Measurements from ENCODE around the gene QARS1.

QARS1 gene

DNA sequence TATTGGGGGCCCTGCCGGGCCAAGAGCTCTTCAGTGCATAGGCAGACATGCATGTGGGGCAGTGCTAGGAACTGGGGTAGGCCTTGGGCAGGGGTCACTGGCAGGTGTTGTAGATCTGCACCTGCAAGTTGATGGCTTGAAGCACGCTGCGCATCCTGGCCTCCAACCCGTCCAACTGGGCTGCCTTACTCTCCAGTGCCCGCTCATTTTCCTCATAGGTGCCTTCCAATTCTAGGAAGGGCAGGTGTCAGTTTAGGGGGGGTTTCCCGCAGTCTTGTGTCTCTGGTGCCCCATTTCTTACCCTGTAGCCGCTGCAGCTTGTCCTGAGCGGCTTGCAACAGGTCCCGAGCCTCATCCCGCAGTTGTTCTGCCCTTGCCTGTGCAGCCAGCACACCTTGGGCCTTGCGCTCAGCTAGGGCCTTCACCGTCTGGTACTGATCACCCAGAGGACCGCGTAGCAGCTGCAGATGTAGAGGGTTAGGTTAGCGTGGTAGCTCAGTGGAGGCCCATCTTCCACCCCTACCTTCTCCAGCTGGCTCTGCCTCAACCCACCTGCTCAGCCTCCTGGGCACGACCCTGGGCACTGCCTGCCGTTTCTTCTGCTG is 16.7 kb upstream of the QARS1 start:
- in situ Hi-C loops (cut with MboI; ENCODE audit: low pct_unique_long_range_greater_than_20kb, low sequenced_read_pairs), result no loop called here
- no peak for DNase-seq

DNA sequence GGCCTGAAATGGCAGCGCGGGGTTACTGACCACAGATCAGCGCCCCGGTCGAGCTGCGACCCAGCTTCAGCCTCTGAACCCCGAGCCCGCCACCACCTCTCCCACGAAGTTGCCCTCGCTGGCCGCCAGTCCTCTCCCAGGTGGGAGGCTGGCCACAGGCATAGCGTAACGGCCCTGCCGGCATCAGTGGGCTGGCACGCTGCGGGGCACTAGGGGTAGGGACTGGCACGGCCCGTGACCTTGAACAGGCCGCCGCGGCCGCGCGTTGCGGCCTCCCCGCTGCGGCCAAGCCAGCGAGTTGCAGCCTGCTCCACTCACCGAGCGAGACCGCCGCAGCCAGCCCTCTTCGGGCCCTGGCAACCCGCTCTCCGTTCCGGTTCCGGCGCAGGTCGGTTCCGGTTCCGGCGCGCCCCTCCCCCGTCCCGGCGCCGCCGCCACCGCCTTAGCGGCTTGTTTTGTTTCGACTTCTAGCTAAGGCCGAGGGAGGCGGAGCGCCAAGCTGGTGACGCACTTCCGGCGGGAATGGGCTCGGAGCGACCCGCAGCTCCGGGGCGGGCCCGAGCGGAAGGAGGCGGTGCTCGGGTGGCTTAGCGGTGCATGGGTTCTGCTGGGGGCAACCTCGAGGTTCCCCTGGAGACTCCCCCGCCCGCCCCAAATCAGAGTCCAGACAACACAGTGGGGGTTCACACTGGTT is 16.0 kb upstream of the QARS1 start, which contains the start of gene USP19:
Gene USP19, minus strand, starts transcription at position 386 of the 694 bp plus-strand sequence. CDS start 1,678 bp downstream, outside the sequence.
- peak; percentile 96 for DNase-seq
- in situ Hi-C loops (cut with MboI; ENCODE audit: low pct_unique_long_range_greater_than_20kb, low sequenced_read_pairs), result no loop called here

DNA sequence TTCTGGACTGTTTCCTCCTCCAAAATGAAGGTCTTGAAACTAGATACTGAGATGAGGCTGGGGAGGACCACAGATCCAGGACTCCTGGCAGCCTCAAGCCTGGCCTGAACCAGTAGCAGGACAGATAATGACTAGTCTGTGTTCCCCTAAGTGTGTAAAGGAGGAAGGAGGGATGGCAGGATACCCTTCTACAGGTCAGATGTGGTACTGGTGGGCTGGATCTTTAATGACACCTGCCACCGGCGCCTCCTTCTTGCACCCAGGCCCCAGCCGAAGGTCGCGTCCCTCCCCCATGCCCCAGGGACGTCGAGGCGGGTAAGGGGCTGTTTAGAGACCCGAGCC is 15.5 kb upstream of the QARS1 start:
- no peak for DNase-seq

DNA sequence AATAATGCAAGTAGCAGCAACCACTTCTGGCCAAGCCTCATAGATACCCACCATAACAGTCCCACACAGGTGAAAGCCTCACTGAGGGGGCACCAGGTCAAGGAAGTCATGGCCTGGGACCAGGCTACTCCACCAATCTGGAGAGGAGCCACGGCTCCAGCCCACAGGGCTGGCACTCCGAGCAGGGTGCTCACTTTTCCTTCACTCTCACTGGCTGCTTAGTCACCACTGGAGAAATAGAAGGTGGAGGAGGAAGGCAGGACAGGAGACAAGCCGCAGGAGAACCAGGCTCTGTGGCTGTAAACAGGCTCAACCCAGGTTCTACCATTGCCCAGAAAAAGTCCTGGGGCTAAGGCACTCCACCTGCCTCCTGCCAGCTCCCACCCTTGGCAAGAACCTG is 14.9 kb upstream of the QARS1 start:
- no peak for DNase-seq
- in situ Hi-C loops (cut with MboI; ENCODE audit: low pct_unique_long_range_greater_than_20kb, low sequenced_read_pairs), result no loop called here

More for the DNA sequence above, 15.5 kb upstream of the QARS1 start:
- in situ Hi-C loops (cut with MboI; ENCODE audit: low pct_unique_long_range_greater_than_20kb, low sequenced_read_pairs), result no loop called here

DNA sequence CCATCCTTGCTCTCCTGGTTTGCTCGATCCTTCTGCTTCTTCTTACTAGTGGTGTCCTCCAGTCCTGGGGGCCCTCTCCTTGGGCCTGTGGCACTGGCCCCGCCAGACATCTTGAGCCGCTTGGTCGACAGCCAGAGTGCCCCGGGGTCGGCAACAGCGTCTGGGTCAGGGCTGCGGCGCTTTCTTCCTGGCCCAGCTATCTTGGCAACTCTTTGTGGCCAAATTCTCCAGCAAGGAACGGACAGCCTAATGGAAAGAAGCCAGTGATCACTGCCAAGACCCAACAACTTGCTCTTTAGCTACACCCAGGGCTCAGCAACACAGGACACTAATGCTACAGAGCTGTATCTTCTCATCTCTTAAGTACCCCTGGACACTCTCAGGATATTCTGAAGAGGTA is 14.5 kb upstream of the QARS1 start:
- DNase-seq, result no peak
- in situ Hi-C loops (cut with MboI; ENCODE audit: low pct_unique_long_range_greater_than_20kb, low sequenced_read_pairs), result no loop called here

DNA sequence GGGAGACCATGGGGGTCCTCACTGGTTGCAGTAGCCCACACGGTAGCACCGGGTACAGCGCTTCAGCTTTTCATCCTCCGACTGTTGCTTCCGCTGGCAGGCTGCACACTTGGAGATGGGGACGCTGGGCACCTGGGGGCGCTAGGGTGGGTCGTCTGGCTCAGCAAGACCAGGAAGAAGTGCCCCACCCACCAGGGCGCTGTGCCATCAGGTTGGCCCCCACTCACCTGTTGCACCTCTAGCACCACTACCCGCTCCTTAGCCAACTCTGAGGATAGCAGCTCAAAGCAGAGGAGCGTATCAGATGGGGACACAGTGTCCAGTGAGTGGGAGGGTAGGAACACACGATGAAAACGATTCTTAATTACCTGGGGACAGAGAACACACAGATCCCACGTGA is 7.7 kb upstream of the QARS1 start:
- DNase-seq, result no peak
- in situ Hi-C loops (cut with MboI; ENCODE audit: low pct_unique_long_range_greater_than_20kb, low sequenced_read_pairs), result no loop called here

DNA sequence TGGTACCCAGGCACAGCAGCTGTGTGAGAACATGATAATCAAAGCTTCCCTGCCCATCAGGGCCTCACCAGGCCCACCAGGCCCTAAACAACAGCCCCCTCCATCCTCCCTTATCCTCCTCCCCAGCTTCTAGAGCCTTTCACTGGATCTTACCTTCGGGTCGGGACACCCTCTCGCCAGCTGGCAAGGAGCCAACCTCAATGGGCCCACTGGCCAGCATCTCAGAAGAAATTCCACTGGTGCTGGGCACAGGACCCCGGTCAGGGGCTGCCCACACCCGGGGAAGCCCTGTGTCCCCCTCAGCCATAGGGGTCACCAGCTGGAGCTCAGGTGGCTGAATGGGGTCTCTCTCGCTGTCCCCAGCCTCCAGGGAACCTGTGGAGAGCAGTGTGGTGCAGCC is 6.8 kb upstream of the QARS1 start:
- in situ Hi-C loops (cut with MboI; ENCODE audit: low pct_unique_long_range_greater_than_20kb, low sequenced_read_pairs), result no loop called here
- no peak for DNase-seq

DNA sequence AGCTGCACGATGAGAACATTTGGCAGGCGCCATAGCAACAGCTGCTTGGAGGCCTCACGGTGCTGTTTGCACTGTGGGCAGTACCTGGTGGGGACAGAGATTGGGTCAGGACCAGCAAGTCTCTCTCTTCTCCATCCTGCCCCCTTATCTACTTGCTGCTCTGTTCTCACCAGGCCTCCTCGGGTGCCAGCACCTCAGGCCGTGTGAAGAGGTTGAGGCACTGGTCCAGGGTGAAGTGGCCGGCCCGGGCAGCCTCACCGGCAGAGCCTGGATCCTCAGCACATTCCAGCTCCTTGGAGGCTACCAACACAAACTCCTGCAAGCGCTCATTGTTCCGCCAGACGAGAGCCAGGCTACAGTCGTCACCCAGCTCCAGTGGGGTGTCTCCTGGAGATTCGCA is 6.2 kb upstream of the QARS1 start:
- DNase-seq, result no peak
- in situ Hi-C loops (cut with MboI; ENCODE audit: low pct_unique_long_range_greater_than_20kb, low sequenced_read_pairs), result no loop called here

DNA sequence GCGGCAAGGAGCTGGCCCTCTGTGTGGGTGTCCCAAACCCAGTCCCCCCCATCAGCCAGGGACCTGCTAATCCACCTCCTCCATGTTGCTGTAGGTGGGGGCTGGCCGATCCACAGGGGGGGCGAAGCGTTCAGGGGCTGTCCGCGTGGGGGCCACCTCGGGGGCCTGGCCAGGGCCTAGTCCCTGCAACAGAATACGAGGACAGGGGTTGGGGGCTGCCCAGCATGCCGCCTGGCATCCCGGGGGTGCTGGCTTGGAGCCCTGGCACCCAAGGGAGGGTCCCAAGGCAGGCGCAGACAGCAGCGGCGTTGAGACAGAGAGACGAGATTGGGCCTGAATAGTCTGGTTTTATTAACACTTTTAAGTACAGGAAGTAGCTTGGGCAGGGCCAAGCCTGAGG is 3.8 kb upstream of the QARS1 start:
- in situ Hi-C loops (cut with MboI; ENCODE audit: low pct_unique_long_range_greater_than_20kb, low sequenced_read_pairs), result no loop called here
- no peak for DNase-seq

DNA sequence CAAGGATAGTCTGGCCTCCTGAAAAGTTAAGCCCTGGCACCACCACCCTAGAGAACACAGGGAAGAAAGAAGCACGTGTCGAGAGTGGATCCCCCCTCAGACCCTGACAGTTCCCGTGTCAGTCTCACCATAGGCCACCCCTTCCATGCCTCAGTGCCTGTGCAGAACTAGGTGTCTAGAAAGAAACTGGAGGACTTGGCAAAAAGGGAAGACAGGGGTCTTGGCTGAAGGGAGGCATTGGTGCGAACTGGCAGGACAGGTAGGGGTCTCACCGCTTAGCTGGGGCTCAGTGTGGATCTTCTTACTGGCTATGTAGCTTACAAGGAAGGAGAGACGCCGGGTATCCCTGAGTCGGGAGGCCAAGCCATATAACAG is 518 bp downstream of the QARS1 start:
- in situ Hi-C loops (cut with MboI; ENCODE audit: low pct_unique_long_range_greater_than_20kb, low sequenced_read_pairs), result no loop called here
- DNase-seq, result no peak

DNA sequence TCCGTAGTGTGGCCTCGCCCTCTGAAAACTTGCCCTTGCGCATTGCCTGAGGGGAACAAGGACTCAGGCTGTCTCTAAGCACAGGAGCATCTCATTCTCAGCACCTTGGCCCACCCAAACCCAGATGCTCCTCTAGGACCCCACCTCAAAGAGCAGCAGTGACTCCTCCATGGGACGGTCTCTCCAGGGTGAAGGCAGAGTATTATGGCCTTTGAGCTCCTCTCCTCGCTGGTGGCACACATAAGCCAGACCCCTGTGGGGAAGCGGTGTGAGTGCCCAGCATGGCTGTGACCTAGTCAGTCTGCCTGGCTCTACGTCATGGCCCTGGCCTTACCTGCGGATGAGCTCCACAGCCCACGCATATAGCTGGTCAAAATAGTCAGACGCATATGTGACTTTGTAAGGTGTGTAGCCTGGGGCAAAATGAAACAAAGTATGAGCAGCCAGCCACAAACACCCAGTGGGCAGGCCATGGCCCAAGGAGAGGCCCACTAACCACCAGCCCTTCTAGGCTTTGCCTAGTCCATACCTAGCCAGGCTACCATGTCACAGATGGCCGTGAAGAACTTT is 4.4 kb downstream of the QARS1 start:
- DNase-seq, result no peak
- in situ Hi-C loops (cut with MboI; ENCODE audit: low pct_unique_long_range_greater_than_20kb, low sequenced_read_pairs), result no loop called here

DNA sequence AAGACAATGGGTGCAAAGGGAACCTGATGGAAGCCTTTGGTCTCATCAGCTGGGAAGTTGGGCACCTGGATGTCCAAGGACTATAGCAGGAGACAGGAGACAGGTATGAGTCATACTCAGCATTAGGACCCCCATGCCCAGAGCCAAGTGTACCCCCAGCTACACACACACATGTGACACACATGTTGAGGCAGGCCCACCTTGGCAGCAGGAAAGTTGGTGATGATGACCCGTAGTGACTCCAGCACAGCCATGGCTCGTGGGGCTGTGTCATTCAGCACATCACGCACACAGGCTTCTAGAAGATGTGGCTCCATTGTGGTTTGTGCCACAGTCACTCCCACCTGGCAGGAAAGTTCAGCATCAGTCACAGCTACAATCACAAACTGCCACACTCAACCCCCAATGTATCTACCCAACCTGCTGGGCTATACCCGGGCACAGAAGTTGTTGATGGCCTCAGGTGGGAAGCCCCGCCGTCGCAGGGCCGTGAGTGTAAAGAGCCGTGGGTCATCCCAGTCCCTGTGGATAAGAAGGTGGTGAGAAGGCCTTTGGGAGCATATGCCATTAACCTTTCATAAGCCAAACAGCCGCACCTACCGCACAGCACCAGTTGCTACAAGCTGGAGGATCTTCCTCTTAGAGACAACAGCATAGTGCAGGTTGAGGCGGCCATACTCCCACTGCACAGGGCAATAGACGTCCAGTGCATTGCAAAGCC is 5.5 kb downstream of the QARS1 start:
- no peak for DNase-seq
- in situ Hi-C loops (cut with MboI; ENCODE audit: low pct_unique_long_range_greater_than_20kb, low sequenced_read_pairs), result no loop called here

DNA sequence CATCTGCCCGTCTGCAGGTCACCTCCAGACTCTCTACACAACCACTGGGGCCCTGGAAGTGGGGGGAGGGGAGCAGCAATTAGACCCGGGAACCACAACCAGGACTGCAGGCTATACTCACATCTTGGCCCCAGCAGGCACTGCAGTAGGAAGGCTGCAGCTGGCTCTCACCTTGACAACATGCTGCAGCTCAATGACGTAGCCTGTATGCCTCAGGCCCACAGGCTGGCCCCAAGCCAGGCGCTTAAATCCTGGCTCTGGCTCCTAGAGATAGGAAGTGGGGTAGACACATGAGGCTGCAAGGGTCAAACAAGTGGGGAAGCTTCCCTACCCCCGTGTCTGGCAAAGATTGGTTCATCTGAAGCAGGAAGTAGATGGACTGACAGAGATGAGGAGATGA is 6.1 kb downstream of the QARS1 start:
- no peak for DNase-seq

DNA sequence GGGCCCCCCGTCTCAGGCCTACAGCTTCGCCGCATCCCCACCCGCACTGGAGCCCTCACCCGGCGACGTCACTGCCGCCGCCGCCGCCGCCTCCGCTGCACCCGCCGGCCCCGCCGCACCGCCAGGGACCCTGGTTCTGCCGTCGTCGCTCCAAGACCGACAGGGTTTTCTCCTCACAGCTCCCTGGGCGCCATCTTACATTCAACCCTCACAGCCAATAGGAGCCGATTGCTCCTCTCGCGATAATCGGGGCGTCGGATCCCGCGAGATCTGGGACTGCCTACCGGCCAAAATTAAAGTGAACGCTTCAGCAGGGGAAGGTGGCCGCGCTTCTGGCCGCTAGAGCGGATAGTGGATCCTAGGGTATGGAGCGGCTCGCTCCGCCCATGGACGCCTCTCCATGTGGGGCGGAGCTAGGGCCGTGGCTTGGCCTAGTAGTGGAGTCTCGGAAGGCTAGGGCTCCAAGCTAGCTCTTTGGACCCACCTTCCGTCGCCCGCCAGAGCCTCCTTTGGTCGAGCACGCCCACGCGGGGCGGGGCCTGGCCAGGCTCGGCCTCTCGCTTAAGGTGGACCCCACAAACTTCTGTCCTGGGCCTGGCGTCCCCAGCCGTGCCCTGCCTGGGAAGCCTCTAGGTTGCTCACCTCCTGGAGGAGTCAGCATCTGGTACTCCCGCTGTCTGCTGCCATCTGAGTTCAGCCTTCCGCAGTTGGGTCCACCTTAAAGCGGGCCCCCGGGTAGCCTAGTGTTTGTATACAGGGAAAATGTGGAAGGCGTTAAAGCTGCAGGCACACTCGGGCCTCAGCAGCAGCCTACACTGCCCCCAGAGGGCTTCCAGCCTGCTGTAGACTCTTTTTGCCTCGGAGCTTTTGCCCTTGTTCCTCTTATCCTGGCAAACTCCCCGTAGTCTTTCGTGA is 10.4 kb downstream of the QARS1 start, which contains the start of gene QRICH1:
Gene QRICH1, minus strand, starts transcription at position 219 of the 915 bp plus-strand sequence. CDS start 17,054 bp downstream, outside the sequence.
- in situ Hi-C loops (cut with MboI; ENCODE audit: low pct_unique_long_range_greater_than_20kb, low sequenced_read_pairs), result no loop called here

More for the DNA sequence above, 6.1 kb downstream of the QARS1 start:
- in situ Hi-C loops (cut with MboI; ENCODE audit: low pct_unique_long_range_greater_than_20kb, low sequenced_read_pairs), result no loop called here

DNA sequence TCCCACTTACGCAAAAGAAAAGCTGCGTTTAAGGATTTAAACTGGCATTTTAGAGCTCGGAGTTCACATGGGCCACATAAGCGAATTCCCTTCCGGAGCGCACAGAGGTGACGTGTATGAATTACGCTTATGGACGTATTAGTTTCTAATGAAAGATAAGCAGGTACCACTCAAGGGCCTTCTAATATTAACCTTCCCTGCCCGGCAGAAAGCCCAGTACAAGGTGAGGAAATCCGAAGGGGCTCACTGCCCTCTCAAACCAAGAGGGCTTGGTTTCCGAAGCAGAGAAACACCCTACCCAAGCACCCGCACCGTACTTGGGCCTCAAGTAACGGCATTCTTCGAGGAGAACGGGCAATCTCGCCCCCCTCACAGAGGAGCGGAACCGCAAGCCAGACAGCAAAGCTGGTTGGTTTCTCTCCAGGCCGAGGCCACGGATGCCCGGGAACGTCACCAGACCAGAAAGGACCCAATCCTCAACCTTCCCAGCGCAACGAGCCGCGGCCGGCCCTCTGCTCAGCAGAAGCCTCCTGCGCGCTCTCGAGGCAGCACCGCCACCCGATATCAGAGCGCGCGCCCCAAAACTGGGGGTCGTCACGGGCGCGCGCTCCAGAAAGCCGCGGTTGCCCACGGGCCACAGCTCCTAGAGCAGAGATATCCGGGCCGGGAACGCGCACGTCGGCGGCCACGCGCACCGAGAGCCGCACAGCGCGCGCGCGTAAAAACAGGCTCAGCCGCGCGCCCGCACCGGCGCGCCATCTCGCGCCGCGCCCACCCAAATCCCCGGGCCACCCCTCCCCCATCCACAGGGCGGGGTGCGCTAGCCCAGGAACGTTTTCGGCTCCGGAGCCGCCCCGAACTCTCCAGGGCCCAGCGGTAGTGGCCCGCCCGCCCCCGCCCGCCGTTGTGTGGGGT is 11.4 kb downstream of the QARS1 start:
- DNase-seq, result peak; percentile 84
- in situ Hi-C loops (cut with MboI; ENCODE audit: low pct_unique_long_range_greater_than_20kb, low sequenced_read_pairs), result no loop called here

More for the DNA sequence above, 10.4 kb downstream of the QARS1 start, which contains the start of gene QRICH1:
- peak; percentile 99 for DNase-seq

DNA sequence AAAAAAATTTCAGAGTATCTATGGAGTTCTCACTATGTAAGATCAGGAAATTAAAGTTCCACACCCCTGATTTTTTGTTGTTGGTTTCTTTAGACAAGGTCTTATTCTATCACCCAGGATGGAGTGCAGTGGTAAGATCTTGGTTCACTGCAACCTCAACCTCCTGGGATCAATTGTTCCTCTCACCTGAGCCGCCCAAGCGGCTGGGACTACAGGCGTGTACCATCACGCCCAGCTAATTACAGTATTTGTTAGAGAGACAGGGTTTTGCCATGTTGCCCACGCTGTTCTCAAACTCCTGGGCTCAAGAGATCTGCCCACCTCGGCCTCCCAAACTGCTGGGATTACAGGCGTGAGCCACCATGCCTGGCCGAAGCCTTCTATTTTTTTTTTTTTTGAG is 23.1 kb downstream of the QARS1 start:
- in situ Hi-C loops (cut with MboI; ENCODE audit: low pct_unique_long_range_greater_than_20kb, low sequenced_read_pairs), result no loop called here
- no peak for DNase-seq

DNA sequence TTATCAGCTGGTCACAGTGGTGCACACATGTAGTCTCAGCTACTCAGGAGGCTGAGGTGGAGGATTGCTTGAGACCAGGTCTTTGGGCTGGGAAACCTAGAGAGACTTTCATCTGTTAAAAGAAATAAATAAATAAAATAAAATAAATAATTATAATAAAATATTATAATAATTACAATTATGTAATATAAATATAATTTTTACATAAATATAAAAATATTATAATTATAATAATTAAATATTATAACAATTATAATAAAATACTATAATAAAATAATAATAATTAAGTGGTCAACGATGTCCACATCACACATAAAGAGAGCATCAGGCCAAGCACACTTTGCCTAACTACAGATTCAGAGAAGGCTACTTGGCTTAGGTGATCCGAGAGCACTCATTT is 25.3 kb downstream of the QARS1 start:
- in situ Hi-C loops (cut with MboI; ENCODE audit: low pct_unique_long_range_greater_than_20kb, low sequenced_read_pairs), result no loop called here
- no peak for DNase-seq

DNA sequence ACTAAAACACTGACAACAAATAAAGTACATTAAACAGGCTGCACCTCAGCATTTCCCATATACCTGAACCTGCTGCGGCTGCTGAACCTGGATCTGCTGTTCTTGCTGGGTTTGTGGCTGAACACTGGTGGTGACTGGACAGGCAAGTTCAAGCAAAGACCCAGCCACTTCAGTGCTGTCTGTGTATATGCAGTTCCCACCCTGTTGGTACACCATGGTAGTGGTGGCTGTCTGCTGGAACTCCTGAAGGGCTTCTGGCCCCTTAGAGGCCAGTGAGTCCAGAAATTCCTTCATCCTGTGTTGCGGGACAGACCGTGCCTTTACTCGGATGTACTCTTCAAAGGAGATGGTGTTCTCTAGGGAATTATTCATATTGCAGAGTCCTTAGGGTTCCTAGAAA is 27.9 kb downstream of the QARS1 start:
- in situ Hi-C loops (cut with MboI; ENCODE audit: low pct_unique_long_range_greater_than_20kb, low sequenced_read_pairs), result no loop called here

More for the DNA sequence above, 27.9 kb downstream of the QARS1 start:
- DNase-seq, result no peak
